Stimulated activated CD4-positive, alpha-beta T cell treated with anti-CD3 and anti-CD28 coated beads, Interleukin-1b, Interleukin-23, amount 100 ng/mL, for 24 hours (primary cell): ENCODE measurements around the gene FBXL7.

Experiments used
- DNase-seq, 4 experiments: peaks; one replicate each; pipeline ENCODE4 v3.0.0-alpha.2; 2020; ENCODE audit warnings: low read depth in 4 of 4, low spot score in 1 of 4

The FBXL7 gene

DNA sequence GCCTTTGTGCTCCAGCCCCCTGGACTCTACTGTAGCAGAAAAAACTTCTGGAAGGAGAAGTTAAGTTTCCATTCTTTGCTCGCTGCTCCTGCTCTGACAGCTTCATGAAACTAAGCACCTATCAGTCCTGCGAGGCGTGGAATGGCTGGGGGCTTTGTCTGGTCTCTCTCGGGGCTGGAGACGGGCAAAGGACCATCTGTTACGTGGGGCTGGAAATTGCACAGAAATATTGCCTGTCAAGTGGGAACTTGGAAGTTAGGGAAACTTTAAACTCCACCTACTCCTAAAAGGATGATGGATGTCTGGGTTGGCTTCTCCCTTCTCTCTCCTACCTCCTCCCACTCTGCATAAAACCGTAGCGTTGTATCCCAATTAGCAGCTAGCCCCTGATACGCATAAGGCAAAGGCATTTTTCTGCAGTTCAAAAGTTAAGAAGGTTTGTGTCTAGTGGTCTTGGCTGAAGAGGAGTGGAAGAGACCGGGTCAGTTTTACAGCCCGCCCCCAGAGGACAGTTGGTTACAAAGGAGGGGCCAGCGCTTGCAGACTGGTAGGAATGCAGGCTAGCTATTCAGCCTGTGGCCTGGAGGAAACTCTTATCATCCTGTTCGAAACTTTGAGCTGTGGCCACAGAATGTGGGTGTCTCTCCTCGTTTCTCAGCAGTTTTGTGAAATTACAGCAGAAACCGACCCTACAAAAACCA lies 1.3 kb downstream of the FBXL7 start:
- no peak for DNase-seq

DNA sequence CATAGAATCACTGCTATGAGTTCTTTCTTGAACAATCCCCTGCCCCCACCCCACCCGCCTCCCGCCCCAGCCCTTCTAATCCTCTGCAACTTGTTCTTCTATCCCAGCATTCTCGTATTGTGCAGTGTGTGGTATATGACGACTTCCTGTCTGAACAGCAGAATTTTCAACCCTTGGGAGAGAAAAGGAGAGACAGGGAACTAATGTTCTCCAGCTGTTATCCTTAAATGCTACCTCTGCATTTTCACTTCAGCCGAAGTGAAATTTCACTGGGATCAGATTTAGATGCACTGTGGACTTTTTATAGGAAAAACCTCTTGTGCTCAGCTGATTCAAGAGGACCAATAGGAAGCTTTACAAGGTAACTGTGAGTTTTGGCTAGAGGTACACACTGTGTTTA lies 2.2 kb downstream of the FBXL7 start:
- DNase-seq, result no peak

- DNase-seq, result no peak
Measured at GRCh38 chr5:15506146-15506545, 6.2 kb downstream of the FBXL7 start.

- no peak for DNase-seq
Measured at GRCh38 chr5:15506897-15507296, 6.9 kb downstream of the FBXL7 start.

DNA sequence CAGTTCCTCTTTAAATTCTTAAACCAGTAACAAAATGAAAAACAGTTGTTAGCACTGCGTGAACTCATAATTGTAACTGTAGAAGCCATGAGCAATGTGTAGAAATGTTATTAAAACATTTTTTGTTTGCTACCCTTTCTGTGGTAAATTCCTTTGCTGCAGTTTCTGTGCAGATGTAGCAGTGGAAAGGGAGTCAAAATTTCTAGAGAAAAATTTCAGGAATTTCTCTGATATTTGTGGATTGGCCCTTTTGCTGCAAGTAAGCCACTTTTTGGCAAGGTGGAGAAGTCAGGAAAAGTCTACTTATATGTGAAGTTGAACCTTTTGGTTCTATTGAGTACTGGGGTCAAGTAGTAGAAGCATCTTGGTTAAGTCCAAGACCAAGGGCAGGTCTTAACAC lies 10.1 kb downstream of the FBXL7 start:
- DNase-seq, result no peak

DNA sequence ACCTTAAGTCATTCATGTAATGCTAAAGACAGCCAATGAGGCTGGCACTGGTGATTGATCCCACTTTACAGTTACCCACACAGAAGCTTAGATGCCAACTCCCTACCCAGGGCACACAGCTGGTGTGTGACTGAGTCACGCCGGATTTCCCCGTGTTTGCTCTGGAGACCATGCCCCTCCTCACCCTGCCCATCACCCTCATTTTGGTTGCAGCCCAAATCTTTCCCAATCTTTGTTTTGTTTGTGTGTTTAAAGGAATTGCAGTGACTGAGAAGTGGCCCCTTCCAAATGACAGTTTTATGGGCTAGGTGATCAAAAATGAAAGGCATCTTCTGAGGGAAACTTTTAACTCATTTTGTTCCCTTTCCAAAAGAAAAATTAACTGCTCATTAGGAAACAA lies 10.9 kb downstream of the FBXL7 start:
- no peak for DNase-seq

DNA sequence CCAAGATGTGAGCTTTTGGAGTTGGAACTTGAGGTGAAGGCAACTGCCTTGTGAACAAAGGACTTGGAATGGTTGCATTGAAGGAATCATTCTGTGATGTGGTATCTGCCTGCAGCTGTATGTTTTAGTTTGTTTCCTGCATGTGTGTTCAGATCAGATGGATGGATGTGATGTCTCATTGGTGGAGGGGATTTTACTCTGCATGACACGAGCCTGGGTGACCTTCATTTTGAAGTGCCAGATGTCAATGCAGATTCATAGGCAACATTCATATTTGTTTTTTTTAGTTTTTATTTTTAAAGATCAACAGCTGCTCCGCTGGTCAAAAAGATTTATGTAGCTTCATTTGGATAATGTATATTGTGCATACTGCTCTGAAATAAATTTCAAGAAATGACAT lies 13.5 kb downstream of the FBXL7 start:
- DNase-seq, result no peak

GRCh38 chr5:15513911-15514310 lies 13.9 kb downstream of the FBXL7 start:
- DNase-seq, result no peak

GRCh38 chr5:15515229-15515628 lies 15.2 kb downstream of the FBXL7 start:
- no peak for DNase-seq

DNA sequence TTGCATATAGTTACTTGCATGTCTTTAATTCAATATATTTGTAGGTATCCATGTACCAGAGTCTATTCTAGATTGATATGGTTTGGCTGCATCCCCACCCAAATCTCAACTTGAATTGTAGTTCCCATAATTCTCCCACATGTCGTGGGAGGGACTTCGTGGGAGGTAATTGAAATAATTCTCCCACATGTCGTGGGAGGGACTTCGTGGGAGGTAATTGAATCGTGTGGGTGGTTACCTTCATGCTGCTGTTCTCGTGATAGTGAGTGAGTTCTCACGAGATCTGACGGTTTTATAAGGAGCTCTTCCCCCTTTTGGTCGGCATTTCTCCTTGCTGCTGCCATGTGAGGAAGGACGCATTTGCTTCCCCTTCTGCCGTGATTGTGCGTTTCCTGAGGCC lies 16.5 kb downstream of the FBXL7 start:
- no peak for DNase-seq

DNA sequence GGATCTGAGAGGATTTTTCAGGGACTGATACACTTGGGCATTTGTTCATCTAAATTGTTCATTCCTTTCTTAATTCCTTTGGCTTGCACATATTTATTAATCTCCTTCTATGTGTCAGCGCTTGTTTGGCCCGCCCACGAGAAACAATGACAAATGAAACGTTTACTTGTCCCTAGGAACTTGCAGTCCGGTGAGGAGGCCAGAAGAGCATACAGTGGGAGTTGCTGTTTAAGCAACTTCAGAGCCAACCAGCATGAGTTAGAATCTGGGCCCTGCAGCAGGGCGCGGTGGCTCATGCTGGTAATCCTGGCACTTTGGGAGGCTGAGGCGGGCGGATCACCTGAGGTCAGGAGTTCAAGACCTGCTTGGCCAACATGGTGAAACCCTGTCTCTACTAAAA lies 18.8 kb downstream of the FBXL7 start:
- DNase-seq, result no peak

DNA sequence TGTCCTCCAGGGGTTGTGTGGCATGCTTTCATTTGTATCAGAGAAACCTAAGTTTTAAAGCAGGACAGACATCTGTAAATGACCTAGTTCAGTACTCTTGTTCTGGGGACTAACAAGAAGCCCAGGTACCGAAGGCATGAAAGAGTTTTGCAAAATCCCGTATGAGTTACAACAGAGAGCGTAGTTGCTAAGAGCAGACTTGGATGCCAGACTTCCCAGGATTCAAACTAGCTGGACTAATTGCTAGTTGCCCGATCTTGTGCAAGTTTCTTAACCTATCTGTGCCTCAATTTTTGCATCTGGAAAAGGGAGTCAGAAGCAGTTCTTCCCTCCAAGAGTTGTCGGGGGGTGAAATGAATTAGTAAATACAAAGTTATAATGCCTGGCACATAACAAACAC lies 20.9 kb downstream of the FBXL7 start:
- no peak for DNase-seq

- no peak for DNase-seq
Measured at GRCh38 chr5:15521381-15522186, 21.6 kb downstream of the FBXL7 start.

- DNase-seq, result no peak
Measured at GRCh38 chr5:15522187-15522520, 22.2 kb downstream of the FBXL7 start.

DNA sequence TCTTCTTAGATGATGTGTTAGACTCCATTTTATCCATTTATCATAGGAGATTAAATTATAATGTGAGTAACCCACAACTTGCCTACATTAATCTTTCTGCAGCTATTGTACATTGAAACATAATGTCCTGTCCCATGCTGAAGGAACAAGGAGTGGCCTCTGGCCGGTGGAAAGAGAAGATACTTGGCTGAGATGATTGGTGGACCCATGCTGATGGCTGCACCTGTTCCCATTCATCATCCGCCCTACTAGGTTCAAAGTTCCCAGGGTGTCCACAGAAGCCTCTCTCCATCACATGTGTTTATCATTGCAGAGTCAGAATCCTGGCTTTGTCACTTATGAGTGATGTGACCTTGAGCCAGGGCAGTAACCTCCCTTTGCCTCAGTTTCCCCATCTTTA lies 24.7 kb downstream of the FBXL7 start:
- DNase-seq, result no peak

DNA sequence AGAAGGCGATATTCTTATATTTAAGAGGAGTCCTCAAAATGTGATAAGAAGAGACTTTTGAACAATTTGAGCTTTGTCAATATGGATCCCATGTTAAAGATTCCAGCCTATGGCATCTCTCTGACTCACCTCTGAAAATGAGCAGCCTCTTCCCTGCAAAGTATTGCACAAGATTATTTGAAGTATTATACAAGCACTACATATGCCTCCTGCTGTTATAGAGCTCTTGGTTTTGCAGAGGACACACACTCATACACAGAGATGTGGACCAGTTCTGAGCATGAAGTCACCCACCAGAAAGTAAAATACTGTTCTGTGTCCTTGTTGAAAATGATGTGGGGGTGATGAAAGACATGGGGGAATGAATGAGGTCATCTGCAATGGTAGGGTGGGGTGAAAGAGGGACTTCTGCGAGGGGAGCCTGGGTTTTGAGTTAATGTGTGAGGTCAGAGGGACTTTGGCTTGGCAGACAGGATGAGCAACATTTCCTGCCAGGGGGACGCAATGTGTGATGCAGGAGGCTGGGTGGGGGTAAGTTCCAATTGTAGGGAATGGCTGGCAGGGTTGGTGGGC lies 25.8 kb downstream of the FBXL7 start:
- DNase-seq, result no peak

GRCh38 chr5:15526413-15526812 lies 26.4 kb downstream of the FBXL7 start:
- no peak for DNase-seq

GRCh38 chr5:15528476-15528875 lies 28.5 kb downstream of the FBXL7 start:
- no peak for DNase-seq

- no peak for DNase-seq
Measured at GRCh38 chr5:15529013-15529412, 29.0 kb downstream of the FBXL7 start.

DNA sequence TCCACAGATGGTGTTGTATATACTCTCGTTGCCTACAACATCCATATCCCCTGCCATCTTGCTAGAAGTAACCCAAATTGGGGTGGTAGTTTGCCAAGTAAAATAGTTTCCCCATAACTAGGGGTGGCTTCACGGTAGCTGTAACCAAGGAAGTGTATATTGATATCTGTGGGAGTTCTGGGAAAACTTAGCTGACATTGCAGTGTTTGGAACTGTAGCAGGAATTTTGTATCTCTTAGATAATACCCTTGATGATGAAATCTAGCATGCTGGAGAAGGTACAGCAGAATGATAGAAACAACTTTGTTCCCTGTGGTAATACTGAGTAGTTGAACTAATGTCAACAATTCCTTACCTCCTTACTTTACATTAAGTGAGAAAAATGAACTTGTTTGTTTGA lies 29.8 kb downstream of the FBXL7 start:
- no peak for DNase-seq

DNA sequence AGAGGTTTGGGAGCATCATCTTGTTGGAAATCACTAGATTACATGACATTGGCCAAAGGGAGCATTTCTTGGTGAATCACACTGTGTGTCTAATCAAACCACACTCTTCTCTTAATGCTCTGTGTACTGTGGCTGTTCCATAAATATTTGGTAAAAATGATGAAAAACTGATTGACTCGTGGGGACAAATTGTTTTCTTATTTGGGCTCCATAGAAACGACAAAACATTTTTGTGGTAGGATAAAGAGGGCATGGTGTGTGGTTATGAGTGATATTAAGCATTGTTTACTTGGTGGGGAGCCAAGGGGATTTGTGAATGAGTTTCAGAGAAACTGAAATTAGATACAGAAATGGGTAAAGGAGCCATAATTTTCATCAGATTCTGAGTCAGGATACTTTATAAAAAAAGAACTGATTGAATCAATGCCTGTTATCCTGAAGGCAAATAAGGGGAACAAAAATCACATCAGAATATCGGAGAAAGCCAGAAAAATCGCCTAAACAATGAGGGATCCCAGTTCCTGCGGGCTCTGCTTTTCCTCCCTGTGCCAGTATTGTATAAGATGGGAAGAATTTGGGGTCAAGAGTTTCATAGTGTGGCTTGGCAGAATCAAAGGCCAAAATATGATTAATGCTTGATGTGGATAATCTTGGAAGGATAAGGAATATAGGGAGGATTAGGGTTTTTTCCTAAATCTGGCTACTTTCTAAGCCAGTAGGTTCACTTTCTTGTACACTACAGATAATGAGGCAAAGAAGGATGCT lies 33.3 kb downstream of the FBXL7 start:
- DNase-seq, result no peak

DNA sequence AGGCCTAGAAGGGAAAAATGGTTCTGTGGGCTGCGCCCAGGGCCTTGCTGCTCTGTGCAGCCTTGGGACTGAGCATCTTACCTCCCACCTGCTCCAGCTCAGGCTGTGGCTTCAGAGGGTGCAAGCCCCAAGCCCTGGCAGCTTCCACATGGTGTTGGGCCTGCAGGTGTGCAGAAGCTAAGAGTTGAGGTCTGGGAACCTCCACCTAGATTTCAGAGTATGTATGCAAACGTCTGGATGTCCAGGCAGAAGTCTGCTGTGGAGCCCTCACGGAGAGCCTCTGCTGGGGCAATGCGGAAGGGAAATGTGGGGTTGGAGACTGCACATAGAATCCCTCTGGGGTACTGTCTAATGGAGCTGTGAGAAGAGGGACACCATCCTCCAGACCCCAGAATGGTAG lies 36.0 kb downstream of the FBXL7 start:
- no peak for DNase-seq
